Coronary artery (tissue), 2 donors: ENCODE data around the gene SKAP1.
"Not testable (repeated sequence)": the region's sequence is repeated elsewhere in the genome, so short reads cannot be mapped to it uniquely, and the experiment has no call there.

ENCODE experiments used
- DNase-seq: peaks from one replicate; pipeline ENCODE4 v3.0.0-alpha.2; 2017; ENCODE audit warnings: low spot score
- H3K27ac ChIP-seq, 2 donors: fragments of 200-600 bp; sonication (generic); one replicate each; pipeline ENCODE4 v1.5.1; 2016 to 2019
- H3K4me3 ChIP-seq: fragments of 200-600 bp; sonication (generic); 2 replicates; pipeline ENCODE4 v1.5.1; 2016; ENCODE audit warnings: mild to moderate bottlenecking, moderate library complexity
- TF ChIP-seq, protein P1 (sequence below): fragments of 200-600 bp; sonication (generic); IDR thresholded peaks from one replicate; pipeline ENCODE4 v1.5.1; 2019; ENCODE audit warnings: antibody characterized with exemption

The SKAP1 gene

DNA sequence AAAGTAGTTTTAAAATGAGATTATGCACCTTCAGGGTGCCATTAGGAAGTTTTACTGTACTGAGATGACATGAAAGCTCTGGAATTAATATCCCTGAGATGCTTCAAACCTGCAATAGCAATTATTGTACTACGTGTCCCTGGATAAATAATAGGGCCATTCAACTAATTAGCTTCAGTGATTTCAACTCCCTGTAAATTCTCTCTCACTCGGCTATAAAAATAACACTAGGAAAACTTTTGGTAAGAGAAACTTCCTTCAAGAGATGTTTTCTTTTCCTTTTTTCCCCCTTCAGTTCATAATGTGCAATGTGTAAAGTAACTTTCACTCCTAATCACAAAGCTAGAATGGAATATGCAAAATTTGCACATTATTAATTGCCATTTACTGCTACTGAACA, 176.0 kb downstream of the SKAP1 start:
- H3K4me3 ChIP-seq = no peak overlapping the region
- DNase-seq = no peak
- no peak overlapping the region for H3K27ac ChIP-seq
- TF ChIP-seq, protein P1, sequence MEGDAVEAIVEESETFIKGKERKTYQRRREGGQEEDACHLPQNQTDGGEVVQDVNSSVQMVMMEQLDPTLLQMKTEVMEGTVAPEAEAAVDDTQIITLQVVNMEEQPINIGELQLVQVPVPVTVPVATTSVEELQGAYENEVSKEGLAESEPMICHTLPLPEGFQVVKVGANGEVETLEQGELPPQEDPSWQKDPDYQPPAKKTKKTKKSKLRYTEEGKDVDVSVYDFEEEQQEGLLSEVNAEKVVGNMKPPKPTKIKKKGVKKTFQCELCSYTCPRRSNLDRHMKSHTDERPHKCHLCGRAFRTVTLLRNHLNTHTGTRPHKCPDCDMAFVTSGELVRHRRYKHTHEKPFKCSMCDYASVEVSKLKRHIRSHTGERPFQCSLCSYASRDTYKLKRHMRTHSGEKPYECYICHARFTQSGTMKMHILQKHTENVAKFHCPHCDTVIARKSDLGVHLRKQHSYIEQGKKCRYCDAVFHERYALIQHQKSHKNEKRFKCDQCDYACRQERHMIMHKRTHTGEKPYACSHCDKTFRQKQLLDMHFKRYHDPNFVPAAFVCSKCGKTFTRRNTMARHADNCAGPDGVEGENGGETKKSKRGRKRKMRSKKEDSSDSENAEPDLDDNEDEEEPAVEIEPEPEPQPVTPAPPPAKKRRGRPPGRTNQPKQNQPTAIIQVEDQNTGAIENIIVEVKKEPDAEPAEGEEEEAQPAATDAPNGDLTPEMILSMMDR = no peak

DNA sequence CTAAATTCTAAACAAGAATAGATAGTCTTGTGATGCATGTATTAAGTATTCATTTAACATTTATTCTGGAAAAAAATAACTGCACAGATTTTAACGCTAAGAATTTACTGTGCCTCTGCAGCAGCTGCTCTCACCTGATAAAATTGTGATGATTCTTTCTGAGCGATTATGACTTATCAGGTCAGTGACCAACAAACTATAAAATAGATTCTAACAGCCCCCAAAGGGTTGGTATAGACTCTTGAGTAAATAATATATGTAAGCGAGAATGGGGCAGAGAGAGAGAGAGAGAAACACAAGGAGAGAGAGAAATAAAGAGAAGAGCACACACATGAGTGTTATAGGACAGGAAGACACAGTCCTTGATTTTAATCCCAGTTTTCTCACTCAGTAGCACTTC, 178.1 kb downstream of the SKAP1 start:
- TF ChIP-seq, protein P1 = no peak
- Histone ChIP-seq H3K27ac (no peak overlapping the region), H3K4me3 (no peak overlapping the region)
- DNase-seq = no peak

DNA sequence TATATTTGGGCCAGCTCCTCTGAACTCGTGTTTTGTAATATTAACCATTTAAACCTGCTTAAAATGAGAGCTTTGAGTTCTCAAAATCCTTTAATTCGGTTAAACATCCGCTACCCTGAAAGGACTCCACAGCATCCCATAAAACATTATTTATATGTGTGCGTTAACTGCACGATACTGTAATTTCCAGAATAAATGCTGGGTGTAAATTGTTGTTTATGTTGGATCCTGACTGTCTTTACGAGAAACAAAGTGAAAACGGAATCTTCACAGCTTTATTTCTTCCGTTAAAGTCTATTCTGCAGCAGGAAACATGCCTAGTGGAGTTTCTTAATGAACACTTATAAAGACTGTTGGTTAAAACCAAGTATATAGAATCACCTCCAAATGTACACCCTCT, 179.1 kb downstream of the SKAP1 start:
- DNase-seq = no peak
- TF ChIP-seq, protein P1 = no peak
- Histone ChIP-seq H3K27ac (no peak overlapping the region), H3K4me3 (no peak overlapping the region)

DNA sequence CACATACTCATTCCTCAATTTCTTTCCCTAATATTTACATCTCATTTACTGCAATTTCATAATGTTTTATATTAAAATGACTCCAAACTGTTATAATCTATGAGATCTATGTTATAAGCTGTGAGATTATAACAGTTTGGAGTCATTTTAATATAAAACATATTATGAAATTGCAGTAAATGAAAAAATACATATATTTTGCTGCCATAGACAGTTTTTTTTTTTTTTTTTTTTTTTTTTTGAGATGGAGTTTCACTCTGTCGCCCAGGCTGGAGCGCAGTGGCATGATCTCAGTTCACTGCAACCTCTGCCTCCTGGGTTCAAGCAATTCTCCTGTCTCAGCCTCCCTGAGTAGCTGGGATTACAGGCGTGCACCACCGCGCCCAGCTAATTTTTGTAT, 180.0 kb downstream of the SKAP1 start:
- H3K27ac ChIP-seq, DNase-seq, H3K4me3 ChIP-seq: not testable (repeated sequence)

DNA sequence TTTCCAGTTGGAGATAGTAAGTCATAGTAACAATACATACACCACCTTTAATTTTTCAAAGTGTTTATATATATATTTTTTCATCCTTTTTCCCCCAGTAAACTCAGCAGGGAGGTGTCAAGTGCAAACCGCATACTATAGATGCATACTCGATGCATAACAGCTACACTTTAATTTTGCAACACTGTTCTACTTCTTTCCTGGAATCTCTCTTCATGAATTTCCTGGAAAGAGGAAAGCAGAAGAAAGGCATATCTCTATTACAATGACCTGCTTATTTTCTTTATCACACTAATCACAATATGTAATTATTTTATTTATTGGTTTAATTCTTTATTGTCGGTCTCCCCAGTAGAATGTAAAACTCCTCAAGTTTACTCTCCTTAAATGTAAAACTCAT, 182.4 kb downstream of the SKAP1 start:
- no peak overlapping the region for H3K4me3 ChIP-seq
- no peak overlapping the region for H3K27ac ChIP-seq
- TF ChIP-seq, protein P1 = no peak
- no peak for DNase-seq

DNA sequence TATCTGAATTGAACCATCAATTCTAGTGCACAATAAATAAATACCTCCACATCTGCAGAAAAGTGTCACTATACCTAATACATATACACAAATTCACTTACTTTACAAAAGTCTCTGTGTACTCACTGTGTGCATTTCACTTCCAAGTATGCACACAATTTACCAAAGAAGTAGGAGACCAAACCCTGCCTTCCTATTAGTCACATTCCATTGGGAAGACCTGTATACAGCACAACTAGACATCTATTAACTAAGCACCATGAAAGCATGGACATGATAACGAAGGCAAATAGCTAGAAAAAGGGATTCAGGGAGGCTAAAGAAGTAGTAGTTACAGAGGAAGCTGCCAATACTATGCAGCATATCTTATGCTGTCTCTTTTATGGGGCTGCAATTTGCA, 183.0 kb downstream of the SKAP1 start:
- DNase-seq = no peak
- TF ChIP-seq, protein P1 = no peak
- Histone ChIP-seq H3K4me3 (no peak overlapping the region), H3K27ac (no peak overlapping the region)

DNA sequence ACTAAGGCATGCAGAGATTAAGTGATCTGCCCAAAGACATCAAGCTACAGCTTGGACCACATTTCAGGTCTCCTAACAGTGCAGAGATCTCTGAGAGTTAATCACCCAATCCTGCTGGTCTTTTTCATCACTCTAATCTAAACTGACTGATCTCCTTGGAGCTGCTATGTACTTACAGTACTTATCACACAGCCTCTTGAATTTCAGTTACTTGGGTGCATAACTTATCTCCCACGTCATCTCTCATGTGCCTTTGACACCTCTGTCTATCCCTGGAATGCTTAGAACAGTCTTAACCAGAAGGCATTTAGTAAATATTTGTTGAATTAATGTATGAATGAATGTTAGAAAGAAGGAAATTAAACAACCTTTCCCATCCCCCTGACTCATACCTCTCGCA, 183.4 kb downstream of the SKAP1 start:
- no peak for DNase-seq
- Histone ChIP-seq H3K4me3 (no peak overlapping the region), H3K27ac (no peak overlapping the region)
- TF ChIP-seq, protein P1 = no peak

DNA sequence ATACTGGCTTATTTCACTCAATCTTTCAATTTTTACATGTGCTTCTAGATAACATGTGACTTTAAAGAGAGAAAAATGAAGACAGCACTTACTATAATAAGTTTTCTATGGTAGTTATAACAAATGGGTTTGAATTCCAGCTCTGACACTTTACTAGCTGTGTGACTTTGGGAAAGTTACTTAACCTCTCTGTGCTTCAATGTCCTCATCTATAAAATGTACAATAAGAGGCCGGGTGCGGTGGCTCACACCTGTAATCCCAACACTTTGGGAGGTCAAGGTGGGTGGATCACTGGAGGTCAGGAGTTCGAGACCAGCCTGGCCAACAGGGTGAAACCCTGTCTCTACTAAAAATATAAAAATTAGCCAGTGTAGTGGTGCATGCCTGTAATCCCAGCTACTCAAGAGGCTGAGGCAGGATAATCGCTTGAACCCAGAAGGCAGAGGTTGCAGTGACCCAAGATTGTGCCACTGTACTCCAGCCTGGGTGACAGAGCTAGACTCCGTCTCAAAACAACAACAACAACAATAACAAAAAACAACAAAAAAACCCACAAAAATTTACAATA, 184.5 kb downstream of the SKAP1 start:
- DNase-seq, H3K27ac ChIP-seq, H3K4me3 ChIP-seq: not testable (repeated sequence)
